Fibroblast of upper back skin (primary cell): ENCODE measurements around the gene STK10.
A peak's percentile ranks its signal among the peaks of the same experiment; 100 is the strongest.

Source experiments
- DNase-seq: peaks from one replicate; pipeline ENCODE4 v3.0.0-alpha.2; 2013

The STK10 gene

GRCh38 chr5:172140866-172141265, 47.2 kb downstream of the STK10 start:
- no peak for DNase-seq

GRCh38 chr5:172140120-172140519, 47.9 kb downstream of the STK10 start:
- no peak for DNase-seq

- no peak for DNase-seq
Measured at GRCh38 chr5:172137046-172137445, 51.0 kb downstream of the STK10 start.

DNA sequence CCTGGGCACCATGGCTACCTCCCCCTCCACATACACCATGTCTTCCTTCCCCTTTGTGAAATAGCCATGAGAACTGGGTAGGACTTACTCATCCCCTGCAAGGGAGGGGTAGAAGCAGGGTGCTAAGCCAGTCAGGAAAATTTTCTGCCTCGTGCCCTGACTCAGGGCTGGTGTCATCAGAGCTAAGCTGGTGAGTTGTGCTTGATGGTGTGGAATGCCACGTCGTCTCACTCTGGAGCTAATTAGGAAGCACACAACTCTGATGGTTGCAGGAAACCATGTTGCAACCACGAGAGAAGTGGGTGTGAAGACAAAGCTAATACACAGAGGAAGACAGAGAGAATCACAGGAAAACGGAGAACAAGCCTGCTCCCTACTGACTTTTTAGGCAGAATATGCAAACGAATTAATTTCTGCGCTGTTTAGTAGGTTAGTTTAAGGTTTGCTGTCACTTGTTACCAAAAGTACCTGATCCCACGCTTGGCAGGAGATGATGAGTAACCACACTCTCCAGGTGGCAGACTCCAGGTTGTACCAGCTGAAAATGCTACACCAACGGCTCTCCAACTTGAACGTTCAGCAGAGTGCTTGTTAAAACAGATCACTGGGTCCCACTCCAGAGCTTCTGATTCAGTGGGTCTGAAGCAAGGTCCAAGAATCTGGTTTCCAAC, 54.5 kb downstream of the STK10 start:
- DNase-seq, result peak; percentile 92

DNA sequence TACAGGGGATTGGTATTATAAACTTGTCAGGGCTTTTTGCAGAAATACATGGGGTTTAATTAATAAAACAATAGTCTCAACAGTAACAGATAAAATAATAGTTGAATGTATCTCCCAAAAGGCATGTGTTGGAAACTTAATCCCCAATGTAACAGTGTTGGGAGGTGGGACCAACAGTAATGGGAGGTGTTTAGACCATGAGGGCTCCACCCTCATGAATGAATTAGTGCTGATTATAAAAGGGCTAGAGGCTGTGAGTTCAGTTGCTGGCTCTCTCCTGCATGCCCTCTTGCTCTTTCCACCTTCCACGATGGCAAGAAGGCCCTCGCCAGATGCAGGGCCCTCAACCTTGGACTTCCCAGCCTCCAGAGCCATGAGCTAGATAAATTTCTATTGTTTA, 56.3 kb downstream of the STK10 start:
- DNase-seq, result no peak

DNA sequence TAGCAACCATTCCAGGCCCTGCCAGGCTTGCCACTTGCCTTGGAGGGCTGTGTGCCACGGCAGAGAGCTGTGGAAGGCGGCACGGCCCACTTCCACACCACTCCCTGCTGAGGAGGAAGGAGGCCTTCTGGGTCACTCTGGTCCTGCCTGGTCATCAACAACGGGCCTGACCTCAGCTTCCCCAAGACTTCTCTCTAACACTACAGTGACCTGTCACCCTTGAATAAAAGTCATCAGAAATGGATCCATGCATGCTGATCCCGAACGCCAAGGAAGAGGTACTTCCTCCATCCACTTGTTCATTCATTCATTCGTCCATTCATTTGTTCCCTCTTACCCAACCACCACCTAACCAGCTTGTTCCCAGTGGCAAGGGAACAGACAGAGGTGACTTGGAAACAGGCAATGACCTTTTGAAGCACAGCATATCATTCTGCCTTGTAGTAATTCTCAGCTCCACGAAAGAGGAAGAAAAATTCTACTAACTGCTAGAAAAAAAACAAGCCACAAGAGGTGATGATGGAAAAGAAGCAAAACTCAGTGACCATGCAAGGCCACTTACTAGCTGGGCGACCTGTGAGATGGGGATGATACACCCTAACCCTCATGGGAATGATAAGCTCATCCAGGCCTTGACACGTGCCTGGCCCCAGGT, 58.6 kb downstream of the STK10 start:
- no peak for DNase-seq

- no peak for DNase-seq
Measured at GRCh38 chr5:172127581-172127980, 60.4 kb downstream of the STK10 start.

GRCh38 chr5:172123269-172123692, 64.7 kb downstream of the STK10 start:
- DNase-seq, result peak; percentile 85

- DNase-seq, result no peak
Measured at GRCh38 chr5:172119921-172120688, 67.9 kb downstream of the STK10 start.

GRCh38 chr5:172118891-172119290, 69.1 kb downstream of the STK10 start:
- no peak for DNase-seq

DNA sequence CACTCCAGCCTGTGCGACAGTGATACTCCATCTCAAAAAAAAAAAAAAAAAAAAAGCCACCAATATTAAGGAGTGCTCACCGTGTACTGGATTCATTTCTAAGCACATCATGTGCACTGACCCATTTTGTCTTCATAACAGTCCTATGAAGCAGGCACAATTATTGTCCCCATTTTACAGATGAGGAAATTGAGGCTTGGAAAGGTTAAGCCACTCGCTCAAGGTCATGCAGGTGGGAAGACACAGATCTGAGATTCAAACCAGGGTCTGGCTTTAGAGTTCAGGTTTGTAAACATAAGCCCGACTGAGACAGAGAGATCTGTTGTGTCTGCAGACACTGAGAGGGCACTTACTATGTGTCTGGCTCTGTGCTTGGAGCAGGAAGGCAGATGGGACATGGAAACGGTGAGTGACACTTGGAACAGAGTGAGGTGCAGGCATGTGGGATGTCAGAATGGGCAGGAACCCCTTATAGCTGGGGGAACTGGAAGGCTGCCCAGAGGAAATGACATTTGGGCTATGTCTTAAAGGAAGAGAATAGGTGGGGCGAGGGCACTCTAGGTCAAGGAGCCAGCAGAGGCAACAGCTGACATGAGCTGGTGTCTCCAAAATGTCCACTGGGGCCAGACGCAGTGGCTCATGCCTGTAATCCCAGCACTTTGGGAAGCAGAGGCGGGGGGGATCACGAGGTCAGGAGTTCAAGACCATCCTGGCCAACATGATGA, 69.9 kb downstream of the STK10 start:
- no peak for DNase-seq

DNA sequence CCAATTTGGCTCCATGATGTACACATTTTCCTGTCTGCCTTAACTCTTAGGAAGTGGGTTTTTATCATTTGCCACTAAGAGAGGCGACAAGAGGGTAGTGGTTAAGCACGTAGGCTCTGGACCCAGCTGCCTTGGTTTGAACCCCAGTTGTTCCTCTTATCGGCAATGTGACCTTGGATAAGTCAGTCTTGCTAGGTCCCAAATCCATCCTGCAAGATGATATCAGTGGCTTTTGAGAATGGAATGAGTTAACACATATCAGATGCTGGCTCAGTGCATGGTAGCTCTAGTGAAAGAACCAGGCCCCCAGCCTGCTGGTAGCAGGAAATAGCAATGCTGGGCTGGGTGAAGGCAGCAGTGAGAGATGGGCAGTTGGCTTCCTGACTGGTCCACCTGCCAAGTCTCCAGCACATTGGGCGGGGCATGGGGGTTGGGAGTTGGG, 72.5 kb downstream of the STK10 start:
- DNase-seq, result no peak

DNA sequence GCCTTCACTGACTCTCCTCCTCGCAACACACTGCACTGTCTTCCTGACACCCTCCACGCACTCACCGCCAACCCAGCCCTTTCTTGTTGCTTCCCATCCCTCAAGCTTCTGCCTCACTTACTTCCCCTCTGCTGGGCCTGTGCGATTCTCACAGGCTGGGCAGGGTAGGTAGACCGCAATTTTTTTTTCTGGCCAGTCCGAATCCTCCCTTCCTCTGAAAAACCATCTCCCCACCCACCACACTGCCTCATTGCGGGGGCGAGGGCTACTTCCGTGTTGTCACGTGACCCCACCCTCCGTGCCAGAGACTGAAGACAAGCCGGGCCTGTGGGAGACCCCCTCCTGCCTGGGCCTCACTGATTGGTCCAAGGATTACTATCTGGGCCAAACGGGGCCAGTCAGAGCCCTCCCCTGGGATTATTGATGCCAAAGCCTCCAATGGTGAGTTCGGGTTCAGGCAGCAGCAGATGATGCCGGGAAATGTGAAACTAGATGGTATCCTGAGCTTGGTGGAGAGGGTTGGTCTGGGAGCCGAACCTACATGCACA, 73.1 kb downstream of the STK10 start:
- no peak for DNase-seq

DNA sequence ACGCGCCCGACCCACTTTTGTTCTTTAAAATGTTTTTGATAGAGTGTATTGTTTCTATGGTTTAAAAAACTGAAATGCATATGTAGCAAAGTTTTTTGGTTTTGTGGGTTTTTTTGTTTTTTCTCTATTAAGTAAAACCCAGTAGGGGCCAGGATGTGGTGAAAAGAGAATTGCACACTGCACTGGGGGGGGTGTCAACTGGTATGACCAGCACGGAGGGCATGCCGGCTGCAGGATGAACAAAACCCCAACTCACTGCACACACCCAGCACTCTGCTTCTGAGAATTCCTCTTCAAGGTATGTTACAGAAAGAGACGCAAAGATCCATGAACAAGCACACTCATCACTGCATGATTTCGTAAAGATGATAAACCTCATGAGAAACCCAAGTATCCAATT, 75.0 kb downstream of the STK10 start:
- DNase-seq, result peak; percentile 77

GRCh38 chr5:172111852-172112225, 76.2 kb downstream of the STK10 start:
- DNase-seq, result peak; percentile 93

DNA sequence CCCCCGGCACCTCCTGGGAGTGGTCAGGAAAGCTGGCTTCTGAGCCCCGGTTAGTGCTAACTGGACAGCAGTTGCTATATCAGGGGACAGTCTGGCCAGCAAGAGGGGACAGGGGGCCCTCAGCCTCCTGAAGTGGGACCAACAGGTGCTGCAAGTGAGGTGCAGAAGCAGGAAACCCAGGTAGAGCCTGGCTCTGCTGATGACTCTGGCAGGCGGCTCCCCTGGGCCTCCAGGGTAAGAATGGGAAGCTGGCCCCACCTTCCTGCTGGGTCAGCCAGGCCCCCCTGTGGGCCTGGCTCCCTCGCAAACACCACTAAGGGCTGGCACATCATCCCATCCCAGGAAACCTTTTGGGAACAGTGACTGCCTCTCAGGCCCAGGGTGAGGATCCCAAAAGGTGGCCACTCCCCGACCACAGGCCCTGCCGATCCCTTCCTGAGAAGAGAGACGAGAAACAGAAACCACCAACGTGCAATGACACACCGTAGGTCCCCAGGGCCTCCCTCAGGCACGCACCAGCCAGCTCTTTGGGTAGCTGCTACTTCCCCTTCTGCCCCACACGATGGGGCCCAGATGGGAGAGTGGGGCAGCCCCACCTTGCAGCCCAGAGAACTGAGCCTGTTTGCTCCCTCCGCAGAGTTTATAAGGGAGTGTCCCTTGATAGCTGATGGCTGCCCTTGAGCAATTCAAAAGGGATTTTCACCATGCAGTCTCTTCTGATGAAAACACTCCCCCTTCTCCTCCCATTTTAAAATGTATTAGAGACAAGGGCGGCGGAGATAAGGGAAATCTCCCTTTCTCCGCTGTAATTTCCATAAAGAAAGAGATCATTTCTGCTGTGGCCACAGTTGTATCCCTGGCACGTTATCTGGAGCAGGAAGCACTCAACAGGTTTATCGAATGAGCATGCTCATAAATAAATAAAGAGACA, 76.8 kb downstream of the STK10 start:
- peak; percentile 74 for DNase-seq

GRCh38 chr5:172110260-172110815, 77.7 kb downstream of the STK10 start:
- no peak for DNase-seq

GRCh38 chr5:172109749-172110148, 78.3 kb downstream of the STK10 start:
- no peak for DNase-seq

- peak; percentile 94 for DNase-seq
Measured at GRCh38 chr5:172107571-172107970, 80.5 kb downstream of the STK10 start.

- DNase-seq, result peak; percentile 39
Measured at GRCh38 chr5:172106511-172107356, 81.3 kb downstream of the STK10 start.
